A673 (cell line): Measurements from ENCODE around the gene PPFIBP1. TPM values are rescaled to one million over a fixed set of nuclear protein-coding genes. Genes with fewer than 3 reads are reported as not detected.

ENCODE experiments used
- BruUV-seq: library from RNA; stranded (reverse); fragments of 400-500 nt; replicated peaks from 2 replicates; lab custom pipeline; 2021; lab: Mats Ljungman, UMichigan
- CTCF ChIA-PET: fragments of 300-600 bp; sonication (Branson Sonifier 250); formaldehyde crosslinking; loops from one replicate; lab custom pipeline; 2022; ENCODE audit warnings: antibody characterized with exemption; lab: Charles Lee
- POLR2A ChIA-PET: fragments of 300-600 bp; sonication (Branson Sonifier 250); formaldehyde crosslinking; loops from one replicate; lab custom pipeline; 2022; ENCODE audit warnings: antibody characterized with exemption; ENCODE audit not compliant: low non-redundant PET; lab: Charles Lee
- DNase-seq: peaks from one replicate; pipeline ENCODE4 v3.0.0-alpha.2; 2015; ENCODE audit warnings: low spot score
- H3K27ac ChIP-seq: fragments of 200-600 bp; sonication (generic); 2 replicates; pipeline ENCODE4 v1.5.1; 2016; ENCODE audit warnings: mixed run types, low read depth, mild to moderate bottlenecking, mixed read lengths, antibody characterized with exemption, low read length; ENCODE audit not compliant: poor library complexity, severe bottlenecking
- H3K27me3 ChIP-seq: fragments of 200-600 bp; sonication (generic); replicated peaks from 2 replicates; pipeline ENCODE4 v1.6.1; 2017; ENCODE audit warnings: mixed run types, low read depth, mild to moderate bottlenecking, mixed read lengths, antibody characterized with exemption, low read length; ENCODE audit not compliant: insufficient read depth, poor library complexity
- H3K36me3 ChIP-seq: fragments of 200-600 bp; sonication (generic); 2 replicates; pipeline ENCODE4 v1.6.1; 2016; ENCODE audit warnings: mixed run types, mild to moderate bottlenecking, mixed read lengths, antibody characterized with exemption, low read length; ENCODE audit not compliant: insufficient read depth, poor library complexity, severe bottlenecking
- H3K4me1 ChIP-seq: fragments of 200-600 bp; sonication (generic); 2 replicates; pipeline ENCODE4 v1.6.1; 2017; ENCODE audit warnings: mixed run types, mild to moderate bottlenecking, mixed read lengths, antibody characterized with exemption, low read length; ENCODE audit not compliant: insufficient read depth, poor library complexity, severe bottlenecking
- H3K4me3 ChIP-seq: fragments of 200-600 bp; sonication (generic); 2 replicates; pipeline ENCODE4 v1.5.1; 2016; ENCODE audit warnings: low read depth, mixed run types, mild to moderate bottlenecking, mixed read lengths, low read length; ENCODE audit not compliant: poor library complexity, severe bottlenecking
- H3K9me3 ChIP-seq: fragments of 200-600 bp; sonication (generic); 2 replicates; pipeline ENCODE4 v1.6.1; 2016; ENCODE audit warnings: mixed run types, low read depth, mild to moderate bottlenecking, mixed read lengths, antibody characterized with exemption, low read length; ENCODE audit not compliant: poor library complexity, severe bottlenecking
- EZH2 ChIP-seq: fragments of 200-600 bp; sonication (generic); IDR thresholded peaks from 2 replicates; pipeline ENCODE4 v1.6.1; 2017; ENCODE audit warnings: borderline replicate concordance, low read depth, mild to moderate bottlenecking, mixed read lengths, antibody characterized with exemption, low read length; ENCODE audit not compliant: poor library complexity, severe bottlenecking
- intact Hi-C: fragments of 100-400 bp; cut with micrococcal nuclease; formaldehyde crosslinking; loops from one replicate; pipeline ENCODE4 v1.10.0; 2022; ENCODE audit not compliant: unreplicated experiment
- total RNA-seq: library from RNA; stranded (reverse); gene quantifications from 2 replicates; pipeline ENCODE4 v1.2.3, GENCODE V29; 2021
- TF ChIP-seq, protein P1 (sequence below): fragments of 300-800, 200-600 bp; sonication (generic); conservative IDR thresholded peaks from 2 replicates; pipeline ENCODE4 v1.5.1; 2017; ENCODE audit warnings: low read depth, mild to moderate bottlenecking, antibody characterized with exemption, low read length, moderate library complexity, mixed read lengths

Gene PPFIBP1
- total RNA-seq, 1 experiment from 2014 or later = 41.2 TPM

DNA sequence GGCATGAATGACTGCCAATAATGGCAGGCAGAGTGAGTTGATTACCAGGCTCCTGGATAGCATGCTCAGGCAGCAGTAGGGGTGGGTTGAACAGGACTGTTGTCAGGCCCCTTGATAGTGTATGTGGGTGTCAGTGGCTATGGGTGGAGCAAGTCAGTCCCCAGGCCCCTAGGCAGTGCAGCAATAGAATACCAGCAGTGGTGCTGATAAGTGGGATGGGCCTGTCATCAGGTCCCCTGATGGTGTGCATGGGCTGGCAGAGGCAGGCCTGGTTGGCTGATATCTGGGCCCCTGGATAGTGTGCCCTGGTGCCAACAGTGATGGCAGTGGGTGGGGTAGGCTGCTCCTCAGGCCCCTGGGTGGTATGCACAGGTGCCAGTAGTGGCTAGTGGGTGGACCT is 45.1 kb upstream of the PPFIBP1 start:
- Histone ChIP-seq H3K4me1 (no peaks in the 10 kb centered on the region), H3K27ac (no peak overlapping the region), H3K9me3 (peaks cover 20% of the 10 kb centered on the region), H3K27me3 (no peaks in the 10 kb centered on the region), H3K4me3 (no peak overlapping the region), H3K36me3 (no peaks in the 10 kb centered on the region)
- DNase-seq = no peak
- intact Hi-C loops = no loop called here
- no peak for TF ChIP-seq EZH2
- TF ChIP-seq, protein P1, sequence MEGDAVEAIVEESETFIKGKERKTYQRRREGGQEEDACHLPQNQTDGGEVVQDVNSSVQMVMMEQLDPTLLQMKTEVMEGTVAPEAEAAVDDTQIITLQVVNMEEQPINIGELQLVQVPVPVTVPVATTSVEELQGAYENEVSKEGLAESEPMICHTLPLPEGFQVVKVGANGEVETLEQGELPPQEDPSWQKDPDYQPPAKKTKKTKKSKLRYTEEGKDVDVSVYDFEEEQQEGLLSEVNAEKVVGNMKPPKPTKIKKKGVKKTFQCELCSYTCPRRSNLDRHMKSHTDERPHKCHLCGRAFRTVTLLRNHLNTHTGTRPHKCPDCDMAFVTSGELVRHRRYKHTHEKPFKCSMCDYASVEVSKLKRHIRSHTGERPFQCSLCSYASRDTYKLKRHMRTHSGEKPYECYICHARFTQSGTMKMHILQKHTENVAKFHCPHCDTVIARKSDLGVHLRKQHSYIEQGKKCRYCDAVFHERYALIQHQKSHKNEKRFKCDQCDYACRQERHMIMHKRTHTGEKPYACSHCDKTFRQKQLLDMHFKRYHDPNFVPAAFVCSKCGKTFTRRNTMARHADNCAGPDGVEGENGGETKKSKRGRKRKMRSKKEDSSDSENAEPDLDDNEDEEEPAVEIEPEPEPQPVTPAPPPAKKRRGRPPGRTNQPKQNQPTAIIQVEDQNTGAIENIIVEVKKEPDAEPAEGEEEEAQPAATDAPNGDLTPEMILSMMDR = no peak
- CTCF ChIA-PET = no interaction called here
- no TSS peak for BruUV-seq
- POLR2A ChIA-PET = no interaction called here

DNA sequence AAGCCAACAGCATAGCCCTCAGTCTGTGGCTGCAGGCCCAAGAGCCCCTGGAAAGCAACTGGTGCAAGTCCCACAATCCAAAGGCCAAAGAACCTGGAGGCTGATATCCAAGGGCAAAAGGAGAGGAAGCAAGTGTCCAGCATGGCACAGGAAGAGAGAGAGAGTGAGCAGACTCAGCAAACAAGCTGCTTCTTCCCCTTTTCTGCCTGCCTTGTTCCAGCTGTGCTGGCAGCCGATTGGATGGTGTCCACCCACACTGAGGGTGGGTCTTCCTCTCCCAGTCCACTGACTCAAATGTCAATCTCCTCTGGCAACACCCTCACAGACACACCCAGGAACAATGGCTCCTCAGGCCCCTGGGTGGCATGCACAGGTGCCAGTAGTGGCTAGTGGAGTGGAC is 44.0 kb upstream of the PPFIBP1 start:
- CTCF ChIA-PET = no interaction called here
- Histone ChIP-seq H3K9me3 (peaks cover 20% of the 10 kb centered on the region), H3K36me3 (no peaks in the 10 kb centered on the region), H3K27me3 (no peaks in the 10 kb centered on the region), H3K27ac (no peak overlapping the region), H3K4me1 (no peaks in the 10 kb centered on the region), H3K4me3 (no peak overlapping the region)
- TF ChIP-seq, protein P1 = no peak
- TF ChIP-seq EZH2 = no peak
- no TSS peak for BruUV-seq
- POLR2A ChIA-PET = no interaction called here
- no peak for DNase-seq
- intact Hi-C loops = no loop called here

DNA sequence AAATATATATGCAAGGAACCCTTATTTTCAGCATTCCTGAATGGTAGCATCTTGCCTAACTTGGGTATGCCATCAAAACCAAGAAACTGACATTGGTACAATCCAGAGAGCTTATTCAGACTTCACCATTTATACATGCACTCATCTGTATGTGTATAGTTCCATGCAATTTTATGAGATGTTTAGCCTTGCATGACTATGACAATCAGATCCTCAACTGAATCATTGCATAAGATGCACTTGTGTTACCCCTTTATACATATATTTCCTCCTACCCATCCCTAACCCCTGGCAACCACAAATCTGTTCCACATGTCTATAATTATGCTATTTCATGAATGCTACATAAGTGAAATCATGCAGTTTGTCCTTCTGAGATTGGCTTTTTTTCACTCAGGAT is 37.0 kb upstream of the PPFIBP1 start:
- no peak overlapping the region for H3K4me3 ChIP-seq
- TF ChIP-seq EZH2 = no peak
- TF ChIP-seq, protein P1 = no peak
- no peak overlapping the region for H3K27ac ChIP-seq
- ChIA-PET CTCF (no interaction called here), POLR2A (no interaction called here)
- H3K27me3 ChIP-seq = no peaks in the 10 kb centered on the region
- no peaks in the 10 kb centered on the region for H3K9me3 ChIP-seq
- DNase-seq = no peak
- intact Hi-C loops = no loop called here
- BruUV-seq = no TSS peak
- no peaks in the 10 kb centered on the region for H3K4me1 ChIP-seq
- no peaks in the 10 kb centered on the region for H3K36me3 ChIP-seq
